ENCODE results near the gene MRPL28.
A peak's percentile ranks its signal among the peaks of the same experiment; 100 is the strongest.
"Not testable (repeated sequence)": the region's sequence is repeated elsewhere in the genome, so short reads cannot be mapped to it uniquely, and the experiment has no call there.

Gene MRPL28

GRCh38 chr16:389352-389751, 19.0 kb upstream of the MRPL28 start:
- DNase-seq: no peak

DNA sequence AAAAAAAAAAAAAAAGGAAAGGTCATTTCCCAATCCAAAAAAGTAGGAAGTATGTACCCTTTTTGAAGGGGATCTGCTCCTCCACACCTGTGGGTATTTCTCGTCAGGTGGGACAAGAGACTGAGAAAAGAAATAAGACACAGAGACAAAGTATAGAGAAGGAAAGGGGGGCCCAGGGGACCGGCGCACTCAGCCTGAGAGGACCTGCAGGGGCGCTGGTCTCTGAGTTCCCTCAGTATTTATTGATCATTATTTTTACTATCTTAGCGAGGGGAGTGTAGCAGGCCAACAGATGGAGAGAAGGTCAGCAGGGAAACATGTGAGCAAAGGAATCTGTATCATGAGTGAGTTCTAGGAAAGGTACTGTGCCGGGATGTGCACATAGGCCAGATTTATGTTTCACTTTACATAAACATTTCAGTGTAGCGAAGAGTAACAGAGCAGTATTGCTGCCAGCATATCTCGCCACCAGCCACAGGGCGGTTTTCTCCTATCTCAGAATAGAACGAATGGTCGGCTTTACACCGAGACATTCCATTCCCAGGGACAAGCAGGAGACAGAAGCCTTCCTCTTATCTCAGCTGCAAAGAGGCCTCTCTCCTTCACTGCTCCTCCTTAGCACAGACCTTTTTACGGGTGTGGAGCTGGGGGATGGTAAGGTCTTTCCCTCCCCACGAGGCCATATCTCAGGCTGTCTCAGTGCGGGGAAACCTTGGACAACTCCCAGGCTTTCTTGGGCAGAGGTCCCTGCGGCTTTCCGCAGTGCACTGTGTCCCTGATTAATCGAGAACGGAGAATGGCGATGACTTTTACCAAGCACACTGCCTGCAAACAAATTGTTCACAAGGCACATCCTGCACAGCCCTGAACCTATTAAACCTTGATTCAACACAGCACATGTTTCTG, 17.7 kb upstream of the MRPL28 start:
- not testable (repeated sequence) for DNase-seq

DNA sequence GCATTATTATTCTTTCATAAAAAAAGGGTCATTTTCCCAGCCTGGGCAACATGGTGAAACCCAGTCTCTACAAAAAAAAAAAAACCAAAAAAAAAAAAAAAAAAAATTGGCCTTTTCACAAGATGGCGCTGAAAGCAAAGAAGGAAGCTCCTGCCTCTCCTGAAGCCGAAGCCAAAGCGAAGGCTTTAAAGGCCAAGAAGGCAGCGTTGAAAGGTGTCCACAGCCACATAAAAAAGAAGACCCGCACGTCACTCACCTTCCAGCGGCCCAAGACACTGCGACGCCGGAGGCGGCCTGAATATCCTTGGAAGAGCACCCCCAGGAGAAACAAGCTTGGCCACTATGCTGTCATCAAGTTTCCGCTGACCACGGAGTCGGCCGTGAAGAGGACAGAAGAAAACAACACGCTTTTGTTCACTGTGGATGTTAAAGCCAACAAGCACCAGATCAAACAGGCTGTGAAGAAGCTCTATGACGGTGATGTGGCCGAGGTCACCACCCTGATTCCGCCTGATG, 16.4 kb upstream of the MRPL28 start:
- DNase-seq: no peak

DNA sequence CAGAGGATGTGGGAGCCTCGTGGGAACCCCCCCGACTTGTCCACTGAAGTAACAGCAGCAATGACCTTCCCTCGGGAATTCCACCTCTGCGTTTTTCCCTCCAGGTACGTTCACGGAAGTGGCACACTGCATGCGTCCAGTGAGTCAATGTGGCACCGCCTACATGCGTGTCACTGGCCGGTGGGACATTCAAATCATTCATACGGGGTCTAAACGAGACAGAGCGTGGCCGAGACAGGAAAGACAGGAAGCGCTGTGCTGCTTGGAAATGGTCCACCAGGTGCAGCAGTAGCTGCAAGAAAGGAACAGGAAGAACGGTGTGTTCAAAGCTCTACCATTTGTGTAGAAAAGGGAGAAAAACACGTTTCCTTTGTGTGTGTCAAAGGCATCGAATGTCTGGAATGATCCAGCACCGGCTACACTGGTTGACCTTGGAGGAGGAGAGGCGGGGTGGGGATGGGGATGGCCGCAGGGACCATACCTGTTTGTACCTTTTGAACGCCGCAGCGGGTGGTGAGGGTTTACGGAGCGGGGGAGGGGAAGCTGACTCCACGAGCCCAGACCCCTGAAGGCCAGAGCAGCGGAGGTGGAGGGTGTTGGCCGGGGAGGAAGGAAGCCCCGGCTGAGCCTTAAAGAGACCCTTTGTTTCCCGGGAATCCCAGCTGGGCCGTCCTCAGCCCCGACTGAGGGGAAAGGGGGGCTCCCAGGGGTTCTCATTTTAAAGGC, 13.2 kb upstream of the MRPL28 start:
- DNase-seq: no peak

DNA sequence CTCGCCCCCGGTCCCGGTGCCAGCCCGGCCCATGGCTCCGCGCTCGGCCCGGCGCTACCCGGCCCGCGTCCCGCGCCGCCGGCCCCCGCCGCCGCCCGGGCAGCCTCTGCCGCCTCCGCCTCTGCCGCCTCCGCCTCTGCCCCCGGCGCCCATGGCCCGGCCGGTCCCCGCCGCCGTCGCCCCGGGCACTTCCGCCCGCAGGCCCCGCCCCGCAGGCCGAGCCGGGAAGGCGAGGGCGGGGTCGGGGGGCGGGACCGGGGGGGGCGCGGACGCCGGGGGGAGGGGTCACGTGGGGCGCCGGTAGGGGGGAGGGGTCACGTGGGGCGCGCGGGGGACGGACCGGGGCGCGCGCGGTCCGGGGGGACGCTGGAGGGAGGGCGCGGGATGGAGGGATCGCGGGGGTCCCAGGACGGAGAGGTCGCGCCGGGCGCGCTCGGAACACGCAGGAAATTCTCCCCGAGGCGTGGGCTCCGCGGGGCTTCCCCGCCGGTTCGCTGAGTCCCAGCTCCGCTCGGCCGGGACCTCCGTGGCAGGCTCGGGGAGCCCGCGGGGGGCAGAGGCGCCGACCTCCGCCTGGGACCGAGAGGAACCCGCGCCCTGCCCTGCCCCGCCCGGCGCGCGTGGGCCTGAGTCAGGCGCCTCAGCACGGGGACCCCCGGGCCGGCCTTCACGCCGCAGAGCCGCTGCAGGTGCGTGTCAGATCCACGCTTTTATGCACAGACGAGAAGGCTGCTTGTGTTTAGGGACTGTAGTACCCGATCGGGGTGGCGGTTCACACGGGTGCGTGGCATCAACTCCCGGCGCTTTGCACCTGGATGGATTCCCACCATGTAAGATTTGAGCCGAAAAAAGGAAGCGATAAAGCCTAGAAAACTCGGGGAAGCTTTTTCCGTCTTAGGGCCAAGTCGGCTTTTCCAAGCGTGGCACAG, 11.7 kb upstream of the MRPL28 start, which contains the start of gene PGAP6:
Gene PGAP6, minus strand, starts transcription at position 190 of the 929 bp plus-strand sequence. Its CDS starts 157 bp downstream, at position 33.
- peak; percentile 62 for DNase-seq

DNA sequence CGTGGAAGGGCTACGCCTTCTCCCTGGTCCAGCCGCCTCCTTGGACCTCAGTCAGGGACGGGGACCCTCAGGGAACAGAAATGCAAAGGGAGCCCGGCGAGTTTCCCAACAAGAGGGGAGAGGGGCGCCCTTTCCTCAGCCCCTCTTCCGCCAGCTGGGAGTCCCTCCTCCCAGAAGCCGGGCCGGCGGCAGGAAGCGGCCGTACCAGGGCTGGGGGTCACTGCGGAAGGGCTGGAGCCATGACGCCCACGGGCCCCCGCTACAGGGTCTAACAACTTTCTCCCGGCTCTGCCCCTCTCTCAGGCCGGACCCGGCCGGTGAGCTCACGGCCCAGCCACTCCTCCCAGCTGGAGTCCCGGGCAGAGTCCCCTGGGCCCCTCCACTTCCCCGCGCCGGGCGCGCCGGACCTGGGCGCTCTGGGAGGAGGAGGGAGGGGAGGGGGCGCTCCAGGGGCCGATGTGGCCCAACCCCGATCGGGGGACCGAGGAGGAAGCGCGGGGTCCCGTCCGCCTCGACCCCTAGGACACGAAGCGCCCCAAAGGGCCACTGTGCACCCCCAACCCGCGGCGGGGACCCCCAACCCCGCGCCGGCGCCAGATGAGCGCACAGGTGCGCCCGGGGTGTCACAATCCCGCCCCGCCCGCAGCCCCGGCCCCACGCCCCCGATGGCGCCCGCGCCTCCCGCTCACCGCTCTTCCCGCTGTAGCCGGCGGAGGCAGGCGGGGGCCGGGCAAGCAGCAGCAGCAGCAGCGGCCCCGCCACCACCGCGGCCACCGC, 10.9 kb upstream of the MRPL28 start:
- no peak for DNase-seq

DNA sequence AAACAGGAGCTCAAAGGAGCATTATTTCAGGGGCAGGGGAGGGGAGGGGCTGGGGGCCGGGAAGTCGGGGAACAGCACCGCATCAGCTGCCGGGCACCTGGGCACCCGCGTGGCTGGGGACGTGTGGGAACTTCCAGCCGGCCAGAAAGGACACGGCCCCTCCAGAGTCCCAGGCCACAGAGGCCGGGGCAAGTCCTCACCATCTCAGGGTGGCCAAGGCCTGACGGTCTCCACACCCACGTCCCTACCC, 10.3 kb upstream of the MRPL28 start:
- DNase-seq: no peak

DNA sequence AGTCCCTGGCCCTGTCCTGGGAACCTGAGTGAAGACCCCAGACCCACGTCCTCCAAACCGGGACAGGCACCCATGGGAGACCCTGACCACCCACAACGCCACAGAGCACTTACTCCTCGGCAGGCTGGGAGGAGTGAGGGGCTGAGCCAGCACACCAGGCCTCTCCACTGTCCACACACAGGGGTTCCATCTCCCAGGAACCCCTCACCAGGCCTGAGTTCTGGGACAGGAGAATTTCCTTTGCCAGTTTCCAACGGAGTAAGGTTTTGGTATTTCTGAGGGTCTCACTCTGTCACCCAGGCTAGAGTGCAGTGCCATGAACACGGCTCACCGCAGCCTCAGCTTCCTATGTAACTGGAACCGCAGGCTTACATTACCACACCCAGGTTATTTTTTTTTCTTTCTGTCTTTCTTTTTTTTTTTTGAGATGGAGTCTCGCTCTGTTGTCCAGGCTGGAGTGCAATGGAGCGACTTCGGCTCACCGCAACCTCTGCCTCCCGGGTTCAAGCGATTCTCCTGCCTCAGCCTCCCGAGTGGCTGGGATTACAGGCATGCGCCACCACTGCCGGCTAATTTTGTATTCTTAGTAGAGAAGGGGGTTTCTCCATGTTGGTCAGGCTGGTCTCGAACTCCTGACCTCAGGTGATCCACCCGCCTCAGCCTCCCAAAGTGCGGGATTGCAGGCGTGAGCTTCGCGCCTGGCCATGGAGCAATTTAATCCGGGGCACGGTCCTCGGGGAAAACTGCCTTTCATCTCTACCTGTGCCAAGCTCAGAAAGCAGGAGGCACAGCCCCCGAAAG, 9.8 kb upstream of the MRPL28 start:
- no peak for DNase-seq

GRCh38 chr16:379183-379960, 9.0 kb upstream of the MRPL28 start:
- no peak for DNase-seq

DNA sequence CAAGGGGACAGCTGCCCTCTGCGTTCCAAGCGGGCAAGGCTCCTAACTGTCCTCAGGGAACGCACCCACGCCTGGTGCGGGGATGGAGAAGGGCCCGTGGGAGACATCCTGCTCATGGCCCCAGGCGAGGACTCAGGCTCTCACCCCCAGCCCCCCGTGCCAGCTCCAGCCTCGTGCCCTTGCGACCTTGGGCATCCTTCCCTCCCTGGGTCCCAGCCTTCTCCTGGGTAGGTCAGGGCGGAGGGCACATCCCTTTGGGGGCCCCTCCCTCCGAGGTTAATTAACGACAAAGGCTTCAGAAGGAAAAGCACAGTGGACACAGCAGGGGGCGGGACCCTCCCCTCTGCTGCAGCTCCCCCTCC, 8.5 kb upstream of the MRPL28 start:
- no peak for DNase-seq

- not testable (repeated sequence) for DNase-seq
These were observed 7.9 kb upstream of the MRPL28 start for GRCh38 chr16:378113-378820.

DNA sequence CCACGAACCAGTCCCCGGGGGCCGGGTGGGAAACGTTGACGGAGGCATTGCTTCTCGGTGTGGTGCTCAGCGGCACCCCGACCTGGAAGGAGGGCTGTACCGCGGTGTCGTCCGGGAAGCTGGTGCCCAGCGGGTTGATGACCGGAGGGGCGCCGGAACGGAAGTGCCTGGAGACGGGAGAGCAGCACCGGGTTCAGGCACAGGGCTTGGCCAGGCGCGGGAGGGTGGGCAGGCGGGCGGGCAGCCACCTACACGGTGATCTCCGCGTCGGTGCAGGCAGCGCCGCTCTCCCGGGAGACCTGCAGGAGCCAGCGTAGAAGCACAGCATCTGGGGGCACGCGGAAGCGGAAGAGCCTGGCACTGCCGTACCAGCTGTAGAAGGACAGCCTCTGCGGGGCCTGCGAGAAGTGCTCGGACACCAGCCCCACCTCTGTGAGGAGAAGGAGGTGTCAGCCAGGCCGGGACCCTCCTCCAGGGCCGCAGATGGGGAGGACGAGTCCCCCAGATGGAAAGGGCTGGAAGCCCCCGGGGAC, 7.1 kb upstream of the MRPL28 start:
- DNase-seq: no peak

DNA sequence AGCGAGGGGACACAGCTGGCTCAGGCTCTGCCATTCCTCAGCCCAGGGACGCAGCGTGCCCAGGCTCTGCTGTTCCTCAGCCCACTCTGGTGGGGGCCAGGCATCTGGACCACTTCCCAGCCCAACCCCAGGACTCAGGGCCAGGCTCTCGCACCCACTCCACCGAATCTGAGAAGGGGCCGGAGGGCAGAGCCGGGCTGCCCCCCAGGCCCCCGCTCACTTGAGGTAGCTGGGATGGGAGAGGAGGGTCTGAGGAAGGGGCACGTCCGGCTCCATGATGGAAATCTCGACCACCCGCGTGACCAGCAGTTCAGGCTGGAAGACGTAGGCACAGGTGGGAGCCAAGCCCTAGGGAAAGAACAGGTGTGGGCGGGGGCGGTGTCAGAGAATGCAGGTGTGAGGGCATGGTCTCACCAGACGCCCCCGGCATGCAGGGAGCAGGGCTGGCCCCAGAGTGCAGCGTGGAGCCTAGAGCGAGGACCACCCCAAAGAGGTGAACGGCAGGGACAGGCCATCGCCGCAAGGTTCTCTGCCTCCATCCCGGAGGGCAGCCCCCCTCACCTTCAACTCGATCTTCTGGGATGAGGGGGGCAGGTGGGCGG, 6.6 kb upstream of the MRPL28 start:
- no peak for DNase-seq

- no peak for DNase-seq
These were observed 5.8 kb upstream of the MRPL28 start for GRCh38 chr16:375927-376816.

DNA sequence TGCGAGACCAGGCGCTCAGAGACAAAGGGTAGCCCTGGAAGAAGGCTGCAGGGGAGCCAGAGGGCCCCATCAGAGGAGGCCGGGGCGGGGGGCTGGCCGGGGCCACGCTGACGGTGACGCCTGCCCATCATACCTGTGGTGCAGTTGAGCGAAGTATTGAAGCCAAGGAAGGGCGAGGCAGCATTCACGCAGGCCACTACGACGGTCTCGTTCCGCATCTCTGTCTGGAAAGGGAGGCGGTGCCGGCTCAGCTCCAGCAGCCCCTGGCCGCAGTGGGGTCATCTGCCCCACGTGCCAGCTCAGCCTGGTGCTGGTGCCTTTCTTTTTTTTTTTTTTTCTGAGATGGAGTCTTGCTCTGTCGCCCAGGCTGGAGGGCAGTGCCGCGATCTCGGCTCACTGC, 4.9 kb upstream of the MRPL28 start:
- no peak for DNase-seq

GRCh38 chr16:374616-374926, 4.2 kb upstream of the MRPL28 start:
- no peak for DNase-seq

DNA sequence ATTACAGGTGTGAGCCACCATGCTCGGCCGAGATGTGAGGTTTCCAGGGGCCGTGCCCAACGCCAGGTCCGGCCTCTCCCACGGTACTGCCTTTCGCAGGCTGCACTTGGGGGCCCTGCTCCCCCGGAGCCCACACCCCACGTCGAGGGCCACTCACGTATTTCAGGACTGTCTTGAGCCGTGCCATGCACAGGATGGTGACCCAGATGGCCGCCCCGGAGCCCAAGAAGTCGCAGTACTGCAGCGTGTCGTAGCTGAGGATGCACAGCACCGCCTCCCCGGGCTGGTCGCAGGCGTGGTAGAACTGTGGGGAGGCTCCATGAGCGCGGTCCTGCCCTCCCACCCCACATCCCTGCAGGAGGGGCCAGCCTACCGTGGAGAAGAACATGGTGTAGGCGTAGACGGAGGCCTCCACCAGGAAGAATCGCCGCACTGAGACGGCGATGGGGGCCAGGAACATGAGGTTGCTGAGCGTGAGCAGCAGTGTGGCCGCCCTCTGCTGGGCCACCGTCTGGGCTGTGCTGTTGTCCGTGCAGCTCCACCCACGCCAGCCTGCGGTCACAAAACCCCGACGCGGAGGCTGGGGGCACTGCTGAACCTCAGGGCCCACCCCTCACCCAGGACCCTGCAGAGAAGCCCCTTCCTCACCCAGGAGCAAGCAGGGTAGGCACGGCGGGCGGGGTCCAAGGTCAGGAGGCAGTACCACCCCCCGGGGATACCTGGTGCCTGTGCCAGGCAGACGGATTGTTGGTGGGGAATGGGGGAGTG, 3.7 kb upstream of the MRPL28 start:
- DNase-seq: no peak
